GM23248 (cell line): ENCODE results near the gene GPC3. TPM values are rescaled to one million over a fixed set of nuclear protein-coding genes. Genes with fewer than 3 reads are reported as not detected.

ENCODE experiments used
- DNase-seq: peaks from one replicate; pipeline ENCODE4 v3.0.0-alpha.2; 2015
- H2AFZ ChIP-seq: fragments of 200-600 bp; sonication (generic); 2 replicates; pipeline ENCODE4 v1.6.1; 2016; ENCODE audit warnings: antibody characterized with exemption
- H3F3A ChIP-seq: fragments of 200-600 bp; sonication (generic); 2 replicates; pipeline ENCODE4 v1.6.1; 2016; ENCODE audit warnings: mild to moderate bottlenecking, antibody characterized with exemption, mixed run types; ENCODE audit not compliant: insufficient read depth
- H3K27ac ChIP-seq: fragments of 200-600 bp; sonication (generic); 2 replicates; pipeline ENCODE4 v1.5.1; 2016; ENCODE audit warnings: mild to moderate bottlenecking
- H3K27me3 ChIP-seq: fragments of 200-600 bp; sonication (generic); replicated peaks from 2 replicates; pipeline ENCODE4 v1.6.1; 2016; ENCODE audit warnings: mild to moderate bottlenecking; ENCODE audit not compliant: insufficient read depth
- H3K36me3 ChIP-seq: fragments of 200-600 bp; sonication (generic); 2 replicates; pipeline ENCODE4 v1.6.1; 2016; ENCODE audit warnings: low read depth, mild to moderate bottlenecking
- H3K4me1 ChIP-seq: fragments of 200-600 bp; sonication (generic); 2 replicates; pipeline ENCODE4 v1.6.1; 2016; ENCODE audit warnings: mild to moderate bottlenecking; ENCODE audit not compliant: insufficient read depth
- H3K4me2 ChIP-seq: fragments of 200-600 bp; sonication (generic); one replicate; pipeline ENCODE4 v1.6.1; 2016; ENCODE audit warnings: mild to moderate bottlenecking; ENCODE audit not compliant: unreplicated experiment
- H3K4me3 ChIP-seq: fragments of 200-600 bp; sonication (generic); 2 replicates; pipeline ENCODE4 v1.5.1; 2016; ENCODE audit warnings: mild to moderate bottlenecking
- H3K79me2 ChIP-seq: fragments of 200-600 bp; sonication (generic); 2 replicates; pipeline ENCODE4 v1.6.1; 2016; ENCODE audit warnings: mild to moderate bottlenecking; ENCODE audit not compliant: insufficient read depth
- H3K9ac ChIP-seq: fragments of 200-600 bp; sonication (generic); 2 replicates; pipeline ENCODE4 v1.6.1; 2016; ENCODE audit warnings: mild to moderate bottlenecking
- H3K9me2 ChIP-seq: fragments of 200-600 bp; sonication (generic); 2 replicates; pipeline ENCODE4 v1.6.1; 2016; ENCODE audit warnings: mixed run types, mild to moderate bottlenecking, moderate library complexity; ENCODE audit not compliant: insufficient read depth
- H3K9me3 ChIP-seq: fragments of 200-600 bp; sonication (generic); one replicate; pipeline ENCODE4 v1.6.1; 2017; ENCODE audit warnings: low read depth
- H4K20me1 ChIP-seq: fragments of 200-600 bp; sonication (generic); 2 replicates; pipeline ENCODE4 v1.6.0; 2016; ENCODE audit not compliant: insufficient read depth
- EZH2 ChIP-seq: fragments of 200-600 bp; sonication (generic); IDR thresholded peaks from 2 replicates; pipeline ENCODE4 v1.6.1; 2018; ENCODE audit warnings: antibody characterized with exemption, mild to moderate bottlenecking; ENCODE audit not compliant: insufficient read depth, poor library complexity, severe bottlenecking
- EZH2phosphoT487 ChIP-seq: fragments of 200-600 bp; sonication (generic); IDR thresholded peaks from 2 replicates; pipeline ENCODE4 v1.6.1; 2018; ENCODE audit warnings: antibody characterized with exemption, moderate library complexity, mild to moderate bottlenecking, low read depth; ENCODE audit not compliant: insufficient read depth
- WGBS, 2 experiments: methylation state at CpG; one replicate each; pipeline ENCODE4 v1.1.6; 2015 to 2017; ENCODE audit warnings: low lambda C conversion rate in 2 of 2, low coverage in 1 of 2; ENCODE audit errors: missing lambda C conversion rate in 2 of 2; 5-methylcytosine and 5-hydroxymethylcytosine counted together
- in situ Hi-C: fragments of 300-500 bp; cut with MboI; formaldehyde crosslinking; loops from 2 replicates; pipeline ENCODE4 v1.15.0; 2020
- polyA plus RNA-seq: library from polyadenylated mRNA; unstranded; fragments of >200 nt; fragmentation: Nextera tagmentation; extraction: Ambion mirVana; gene quantifications from 2 replicates; pipeline ENCODE4 v1.2.1, GENCODE V29; 2016
- small RNA-seq: library from RNA; depleted of rRNA; stranded (forward); fragments of <200 nt; gene quantifications from one replicate; pipeline ENCODE3, GENCODE V24; 2014; ENCODE audit warnings: low read depth, low replicate concordance
- total RNA-seq: library from RNA; depleted of rRNA; stranded (reverse); fragments of >200 nt; shearing (Covaris generic); gene quantifications from 2 replicates; pipeline ENCODE4 v1.2.3, GENCODE V29; 2014

GPC3 gene
- total and polyA plus RNA-seq, 2 experiments from 2014 or later = not detected

DNA sequence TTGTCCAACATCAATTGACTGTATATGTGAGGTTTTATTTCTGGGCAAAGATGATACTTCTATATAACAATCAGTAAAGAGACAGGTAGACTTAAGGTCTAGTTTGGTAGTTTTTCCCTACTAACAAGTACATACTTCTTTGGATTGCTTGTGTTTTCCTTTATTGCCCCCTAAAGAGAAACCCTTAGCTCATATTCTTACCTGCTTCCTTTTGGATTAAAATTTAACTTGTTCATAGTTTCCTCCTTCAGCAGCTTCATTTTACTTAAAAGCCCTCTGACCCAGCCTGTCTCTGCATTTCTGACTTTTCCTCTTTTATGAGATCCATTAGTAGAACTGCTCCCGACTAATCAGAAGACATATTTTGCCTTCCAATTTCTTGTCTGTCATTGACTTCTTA, 494.4 kb downstream of the GPC3 start:
- in situ Hi-C loops = no loop called here

More for the DNA sequence above, 494.4 kb downstream of the GPC3 start:
- Histone ChIP-seq H3K79me2 (no peaks in the 10 kb centered on the region), H3K36me3 (no peaks in the 10 kb centered on the region), H4K20me1 (no peaks in the 10 kb centered on the region), H3K9ac (no peak overlapping the region), H3K9me2 (no peaks in the 10 kb centered on the region), H3K27ac (no peak overlapping the region), H3F3A (peaks cover 9% of the 10 kb centered on the region; the same call in 1 of the 2 replicates), H3K4me1 (peaks cover 9% of the 10 kb centered on the region), H3K9me3 (no peaks in the 10 kb centered on the region), H3K4me3 (no peak overlapping the region), H3K4me2 (no peak overlapping the region), H3K27me3 (no peaks in the 10 kb centered on the region), H2AFZ (no peak overlapping the region)
- WGBS, 2 experiments = 80 to 89% methylated on average over 1 of the region's 1 CpG
- no peak for DNase-seq
- TF ChIP-seq EZH2phosphoT487 (no peak), EZH2 (no peak)

Small RNAs within 50 kb of the gene (small RNA-seq; reads per million reads assigned to genes)
- not detected for gene RNU6-203P
